ENCODE measurements around the gene EXT2.

EXT2 gene

GRCh38 chr11:44079376-44079775, 16.1 kb upstream of the EXT2 start:
- H2BK5ac ChIP-seq (ENCODE audit: low read depth, low read length, poor library complexity, severe bottlenecking): no peak overlapping the region
- H3K79me1 ChIP-seq (replicated peaks; ENCODE audit: low read length, poor library complexity, severe bottlenecking): no peaks in the 10 kb centered on the region
- no peak overlapping the region for H2BK15ac ChIP-seq (ENCODE audit: low read depth, poor library complexity, severe bottlenecking)
- no peak overlapping the region for H2AK5ac ChIP-seq (ENCODE audit: low read length, severe bottlenecking)
- no peak overlapping the region for H3K9ac ChIP-seq (ENCODE audit: low read length)
- H3K4ac ChIP-seq (ENCODE audit: low read depth in 1 of 2, low read length in 2 of 2): no peak overlapping the region
- no peaks in the 10 kb centered on the region for H3K9me3 ChIP-seq (ENCODE audit: control insufficient read depth, low read length)
- no peak overlapping the region for H3K4me2 ChIP-seq (ENCODE audit: low read length, poor library complexity, severe bottlenecking)
- H4K8ac ChIP-seq (ENCODE audit: low read length): no peak overlapping the region
- no peak overlapping the region for H2BK12ac ChIP-seq (ENCODE audit: low read length in 2 of 2)
- H3K36me3 ChIP-seq (ENCODE audit: control insufficient read depth in 1 of 2, insufficient read depth in 2 of 2, low read depth in 1 of 2, low read length in 2 of 2): peaks cover 10 to 90% of the 10 kb centered on the region in 2 experiments
- 79% methylated on average over 3 of the region's 6 CpGs for WGBS
- H3K18ac ChIP-seq (ENCODE audit: low read depth in 1 of 2, low read length in 2 of 2): no peak overlapping the region
- no peak overlapping the region for H3K14ac ChIP-seq (ENCODE audit: low read length in 2 of 2)
- H3K4me1 ChIP-seq (ENCODE audit: control insufficient read depth, insufficient read depth, low read depth, low read length): no peaks in the 10 kb centered on the region
- peaks cover 0 to 6% of the 10 kb centered on the region in 2 experiments for H3K27me3 ChIP-seq (ENCODE audit: control insufficient read depth in 1 of 2, insufficient read depth in 1 of 2, low read length in 2 of 2)
- no peak overlapping the region for H3K23ac ChIP-seq (ENCODE audit: low read length in 2 of 2)
- no peak overlapping the region for H2BK120ac ChIP-seq (ENCODE audit: low read depth, low read length)
- no peak overlapping the region for H3K4me3 ChIP-seq (ENCODE audit: insufficient read depth in 1 of 2, low read depth in 1 of 2, low read length in 2 of 2)
- no peak for DNase-seq
- no peak overlapping the region for H2AFZ ChIP-seq (ENCODE audit: low read depth, low read length)
- no peak overlapping the region for H3K27ac ChIP-seq (ENCODE audit: low read length, poor library complexity, severe bottlenecking)
- H4K91ac ChIP-seq (ENCODE audit: low read length): no peak overlapping the region

GRCh38 chr11:44080951-44081350, 14.5 kb upstream of the EXT2 start:
- Histone ChIP-seq H4K8ac (ENCODE audit: low read length) (no peak overlapping the region), H4K91ac (ENCODE audit: low read length) (no peak overlapping the region), H3K9ac (ENCODE audit: low read length) (no peak overlapping the region), H2AFZ (ENCODE audit: low read depth, low read length) (no peak overlapping the region), H3K4me3 (ENCODE audit: insufficient read depth in 1 of 2, low read depth in 1 of 2, low read length in 2 of 2) (no peak overlapping the region), H2AK5ac (ENCODE audit: low read length, severe bottlenecking) (no peak overlapping the region), H3K14ac (ENCODE audit: low read length in 2 of 2) (no peak overlapping the region), H2BK12ac (ENCODE audit: low read length in 2 of 2) (no peak overlapping the region), H3K27ac (ENCODE audit: low read length, poor library complexity, severe bottlenecking) (no peak overlapping the region), H2BK120ac (ENCODE audit: low read depth, low read length) (no peak overlapping the region), H3K27me3 (ENCODE audit: control insufficient read depth in 1 of 2, insufficient read depth in 1 of 2, low read length in 2 of 2) (peaks cover 0 to 7% of the 10 kb centered on the region in 2 experiments), H3K36me3 (ENCODE audit: control insufficient read depth in 1 of 2, insufficient read depth in 2 of 2, low read depth in 1 of 2, low read length in 2 of 2) (peaks cover 3 to 76% of the 10 kb centered on the region in 2 experiments), H3K18ac (ENCODE audit: low read depth in 1 of 2, low read length in 2 of 2) (no peak overlapping the region), H3K4ac (ENCODE audit: low read depth in 1 of 2, low read length in 2 of 2) (no peak overlapping the region), H3K4me2 (ENCODE audit: low read length, poor library complexity, severe bottlenecking) (no peak overlapping the region), H2BK15ac (ENCODE audit: low read depth, poor library complexity, severe bottlenecking) (no peak overlapping the region), H3K23ac (ENCODE audit: low read length in 2 of 2) (no peak overlapping the region), H2BK5ac (ENCODE audit: low read depth, low read length, poor library complexity, severe bottlenecking) (no peak overlapping the region), H3K79me1 (replicated peaks; ENCODE audit: low read length, poor library complexity, severe bottlenecking) (no peaks in the 10 kb centered on the region), H3K4me1 (ENCODE audit: control insufficient read depth, insufficient read depth, low read depth, low read length) (no peaks in the 10 kb centered on the region), H3K9me3 (ENCODE audit: control insufficient read depth, low read length) (no peaks in the 10 kb centered on the region)
- DNase-seq: no peak
- WGBS: 93% methylated on average over 9 of the region's 9 CpGs

GRCh38 chr11:44082645-44083044, 12.8 kb upstream of the EXT2 start:
- Histone ChIP-seq H3K27me3 (ENCODE audit: control insufficient read depth in 1 of 2, insufficient read depth in 1 of 2, low read length in 2 of 2) (peaks cover 0 to 7% of the 10 kb centered on the region in 2 experiments), H4K91ac (ENCODE audit: low read length) (no peak overlapping the region), H3K9ac (ENCODE audit: low read length) (no peak overlapping the region), H4K8ac (ENCODE audit: low read length) (no peak overlapping the region), H3K27ac (ENCODE audit: low read length, poor library complexity, severe bottlenecking) (no peak overlapping the region), H2BK120ac (ENCODE audit: low read depth, low read length) (no peak overlapping the region), H3K4me1 (ENCODE audit: control insufficient read depth, insufficient read depth, low read depth, low read length) (no peaks in the 10 kb centered on the region), H3K36me3 (ENCODE audit: control insufficient read depth in 1 of 2, insufficient read depth in 2 of 2, low read depth in 1 of 2, low read length in 2 of 2) (peaks cover 3 to 62% of the 10 kb centered on the region in 2 experiments), H3K79me1 (replicated peaks; ENCODE audit: low read length, poor library complexity, severe bottlenecking) (no peaks in the 10 kb centered on the region), H2AK5ac (ENCODE audit: low read length, severe bottlenecking) (no peak overlapping the region), H3K4me2 (ENCODE audit: low read length, poor library complexity, severe bottlenecking) (no peak overlapping the region), H2BK5ac (ENCODE audit: low read depth, low read length, poor library complexity, severe bottlenecking) (no peak overlapping the region), H3K14ac (ENCODE audit: low read length in 2 of 2) (no peak overlapping the region), H2BK15ac (ENCODE audit: low read depth, poor library complexity, severe bottlenecking) (peak overlapping the region; percentile 21), H3K4ac (ENCODE audit: low read depth in 1 of 2, low read length in 2 of 2) (no peak overlapping the region), H2BK12ac (ENCODE audit: low read length in 2 of 2) (no peak overlapping the region), H3K23ac (ENCODE audit: low read length in 2 of 2) (no peak overlapping the region), H3K18ac (ENCODE audit: low read depth in 1 of 2, low read length in 2 of 2) (no peak overlapping the region), H3K9me3 (ENCODE audit: control insufficient read depth, low read length) (no peaks in the 10 kb centered on the region), H3K4me3 (ENCODE audit: insufficient read depth in 1 of 2, low read depth in 1 of 2, low read length in 2 of 2) (no peak overlapping the region), H2AFZ (ENCODE audit: low read depth, low read length) (no peak overlapping the region)
- DNase-seq: no peak
- WGBS: 88% methylated on average over 2 of the region's 4 CpGs

GRCh38 chr11:44083433-44083832, 12.0 kb upstream of the EXT2 start:
- Histone ChIP-seq H3K4me3 (ENCODE audit: insufficient read depth in 1 of 2, low read depth in 1 of 2, low read length in 2 of 2) (no peak overlapping the region), H2AFZ (ENCODE audit: low read depth, low read length) (no peak overlapping the region), H3K4me2 (ENCODE audit: low read length, poor library complexity, severe bottlenecking) (no peak overlapping the region), H3K9ac (ENCODE audit: low read length) (no peak overlapping the region), H2BK120ac (ENCODE audit: low read depth, low read length) (no peak overlapping the region), H4K91ac (ENCODE audit: low read length) (no peak overlapping the region), H3K4ac (ENCODE audit: low read depth in 1 of 2, low read length in 2 of 2) (no peak overlapping the region), H2AK5ac (ENCODE audit: low read length, severe bottlenecking) (no peak overlapping the region), H2BK5ac (ENCODE audit: low read depth, low read length, poor library complexity, severe bottlenecking) (no peak overlapping the region), H4K8ac (ENCODE audit: low read length) (no peak overlapping the region), H3K18ac (ENCODE audit: low read depth in 1 of 2, low read length in 2 of 2) (no peak overlapping the region), H3K27me3 (ENCODE audit: control insufficient read depth in 1 of 2, insufficient read depth in 1 of 2, low read length in 2 of 2) (peaks cover 0 to 7% of the 10 kb centered on the region in 2 experiments), H3K36me3 (ENCODE audit: control insufficient read depth in 1 of 2, insufficient read depth in 2 of 2, low read depth in 1 of 2, low read length in 2 of 2) (peaks cover 3 to 58% of the 10 kb centered on the region in 2 experiments), H3K79me1 (replicated peaks; ENCODE audit: low read length, poor library complexity, severe bottlenecking) (no peaks in the 10 kb centered on the region), H3K14ac (ENCODE audit: low read length in 2 of 2) (no peak overlapping the region), H3K23ac (ENCODE audit: low read length in 2 of 2) (no peak overlapping the region), H2BK12ac (ENCODE audit: low read length in 2 of 2) (no peak overlapping the region), H3K4me1 (ENCODE audit: control insufficient read depth, insufficient read depth, low read depth, low read length) (no peaks in the 10 kb centered on the region), H3K27ac (ENCODE audit: low read length, poor library complexity, severe bottlenecking) (no peak overlapping the region), H2BK15ac (ENCODE audit: low read depth, poor library complexity, severe bottlenecking) (no peak overlapping the region), H3K9me3 (ENCODE audit: control insufficient read depth, low read length) (no peaks in the 10 kb centered on the region)
- 87% methylated on average over 10 of the region's 10 CpGs for WGBS
- DNase-seq: no peak
